HL-60 (cell line): ENCODE data around the gene BBS4.

ENCODE experiments used
- DNase-seq, 2 experiments: peaks; one replicate each; pipeline ENCODE4 v3.0.0-alpha.2; 2010 to 2020; ENCODE audit warnings: low read depth in 1 of 2, low spot score in 1 of 2
- H3K27ac ChIP-seq: fragments of 250-450 bp; sonication (Bioruptor Pico); replicated peaks from 2 replicates; pipeline ENCODE4 v1.5.1; 2020; ENCODE audit warnings: mild to moderate bottlenecking, moderate library complexity
- H3K27me3 ChIP-seq: fragments of 250-450 bp; sonication (Bioruptor Pico); 2 replicates; pipeline ENCODE4 v1.5.1; 2021; ENCODE audit warnings: mild to moderate bottlenecking, moderate library complexity; ENCODE audit not compliant: insufficient read depth, poor library complexity, severe bottlenecking
- H3K4me3 ChIP-seq: replicated peaks from 2 replicates; pipeline ENCODE4 v1.5.1; 2011; ENCODE audit warnings: mild to moderate bottlenecking, control low read depth, low read length; ENCODE audit not compliant: insufficient read depth
- CTCF ChIP-seq: IDR thresholded peaks from one replicate; pipeline ENCODE4 v1.5.1; 2011; ENCODE audit warnings: low read length, control low read depth, inconsistent platforms; ENCODE audit not compliant: insufficient read depth
- GABPA ChIP-seq: IDR thresholded peaks from 2 replicates; pipeline ENCODE4 v1.6.1; 2012; ENCODE audit warnings: low read depth
- POLR2AphosphoS5 ChIP-seq: IDR thresholded peaks from 2 replicates; pipeline ENCODE4 v1.6.1; 2012; ENCODE audit warnings: low read depth
- REST ChIP-seq: IDR thresholded peaks from 2 replicates; pipeline ENCODE4 v1.6.1; 2012; ENCODE audit warnings: low read depth; ENCODE audit not compliant: insufficient replicate concordance
- SPI1 ChIP-seq: IDR thresholded peaks from 2 replicates; pipeline ENCODE4 v1.6.1; 2012; ENCODE audit warnings: low read depth, mild to moderate bottlenecking, borderline replicate concordance

Gene BBS4

GRCh38 chr15:72785841-72786240 is 99.8 kb downstream of the BBS4 start:
- Histone ChIP-seq H3K27ac (no peak overlapping the region), H3K4me3 (no peak overlapping the region), H3K27me3 (no peaks in the 10 kb centered on the region)
- TF ChIP-seq REST = no peak
- TF ChIP-seq SPI1 = no peak
- TF ChIP-seq CTCF = no peak
- TF ChIP-seq GABPA = no peak
- no peak for TF ChIP-seq POLR2AphosphoS5
- no peak for DNase-seq

GRCh38 chr15:72786242-72786641 is 100.2 kb downstream of the BBS4 start:
- no peak for DNase-seq
- Histone ChIP-seq H3K27me3 (no peaks in the 10 kb centered on the region), H3K4me3 (no peak overlapping the region), H3K27ac (no peak overlapping the region)
- TF ChIP-seq CTCF (no peak), REST (no peak), GABPA (no peak), SPI1 (no peak), POLR2AphosphoS5 (no peak)

GRCh38 chr15:72786676-72787345 is 100.8 kb downstream of the BBS4 start:
- no peak for DNase-seq
- TF ChIP-seq CTCF (no peak), GABPA (no peak), REST (no peak), SPI1 (no peak), POLR2AphosphoS5 (no peak)
- H3K4me3 ChIP-seq = no peak overlapping the region
- no peak overlapping the region for H3K27ac ChIP-seq
- no peaks in the 10 kb centered on the region for H3K27me3 ChIP-seq
